Stimulated activated CD8-positive, alpha-beta memory T cell treated with anti-CD3 and anti-CD28 coated beads, Interleukin-2, amount 100 ng/mL, for 1 hour (primary cell): Measurements from ENCODE around the gene CNTNAP5.

Experiments used
- DNase-seq, 2 donors: peaks; one replicate each; pipeline ENCODE4 v3.0.0-alpha.2; 2020; ENCODE audit warnings: low read depth in 2 of 2

Gene CNTNAP5

DNA sequence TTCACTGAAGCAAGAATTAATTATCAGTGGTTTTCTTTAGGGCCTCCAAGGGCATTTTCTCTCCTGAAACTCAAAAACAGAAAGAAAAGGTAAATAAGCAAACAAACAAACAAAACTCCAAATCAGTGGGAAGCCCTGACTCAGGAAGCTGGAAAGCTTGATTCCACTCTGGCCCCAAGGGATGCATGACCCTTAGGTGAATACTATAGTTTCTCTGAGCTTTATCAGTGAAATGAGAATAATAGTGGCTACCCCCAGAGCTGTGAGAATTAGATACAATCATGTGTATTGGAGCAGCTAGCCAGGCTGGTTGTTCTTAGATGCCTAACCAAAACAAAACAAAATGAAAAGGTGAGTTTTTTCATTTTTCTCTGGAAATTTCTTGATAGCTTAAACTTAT is 585.1 kb downstream of the CNTNAP5 start:
- no peak for DNase-seq

DNA sequence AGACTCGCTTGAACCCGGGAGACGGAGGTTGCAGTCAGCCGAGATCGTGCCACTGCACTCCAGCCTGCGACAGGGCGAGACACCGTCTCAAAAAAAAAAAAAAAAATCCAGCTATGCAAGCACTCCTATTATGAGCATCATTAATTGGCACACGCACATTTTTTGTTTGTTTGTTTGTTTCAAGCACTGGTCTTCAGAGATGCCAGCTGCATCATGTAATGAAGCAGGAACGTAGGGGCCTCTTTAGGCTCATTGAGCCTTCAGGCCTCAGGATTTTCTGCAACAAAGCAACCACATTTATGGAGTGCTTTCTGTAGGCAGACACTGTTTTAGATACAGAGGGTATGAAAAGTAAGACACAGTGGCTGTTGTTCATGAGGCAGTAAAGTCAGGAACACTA is 585.8 kb downstream of the CNTNAP5 start:
- DNase-seq: no peak

DNA sequence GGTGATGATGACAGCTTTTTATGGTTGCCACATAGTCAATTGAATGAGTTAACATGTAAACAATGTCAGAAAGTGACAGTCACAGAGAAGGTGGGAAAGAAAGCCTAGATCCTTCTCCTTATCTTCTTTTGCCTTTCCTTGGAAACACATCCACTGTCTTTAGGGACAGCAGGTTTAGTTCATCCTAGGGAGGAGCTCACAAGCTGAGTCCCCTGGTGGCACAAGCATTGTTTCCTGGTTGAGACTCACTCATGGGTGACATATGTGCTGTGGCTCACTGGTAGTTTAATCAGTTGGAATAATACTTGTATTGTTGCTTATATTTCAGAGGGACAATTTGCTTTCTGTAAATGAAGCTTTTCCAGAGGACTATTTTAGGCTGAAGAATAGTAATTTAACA is 598.5 kb downstream of the CNTNAP5 start:
- DNase-seq: no peak

DNA sequence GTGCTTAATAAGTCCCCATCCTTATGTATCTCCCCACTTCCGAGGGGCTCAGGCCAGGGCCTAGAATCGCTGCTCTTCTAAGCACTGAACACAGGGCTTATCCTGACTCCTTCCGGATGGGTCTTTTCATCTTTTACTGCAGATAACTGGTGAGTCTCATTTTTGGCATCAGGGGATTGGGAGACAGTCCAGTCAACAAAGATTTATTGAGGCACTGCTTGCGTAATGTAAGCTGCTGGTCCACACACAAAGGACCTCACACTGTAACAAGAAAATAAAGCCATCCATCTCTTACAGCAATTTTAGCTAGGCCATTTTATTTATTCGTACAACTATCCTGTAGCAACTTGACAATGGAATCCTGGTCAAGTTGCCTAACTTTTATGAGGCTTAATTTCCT is 600.5 kb downstream of the CNTNAP5 start:
- no peak for DNase-seq

DNA sequence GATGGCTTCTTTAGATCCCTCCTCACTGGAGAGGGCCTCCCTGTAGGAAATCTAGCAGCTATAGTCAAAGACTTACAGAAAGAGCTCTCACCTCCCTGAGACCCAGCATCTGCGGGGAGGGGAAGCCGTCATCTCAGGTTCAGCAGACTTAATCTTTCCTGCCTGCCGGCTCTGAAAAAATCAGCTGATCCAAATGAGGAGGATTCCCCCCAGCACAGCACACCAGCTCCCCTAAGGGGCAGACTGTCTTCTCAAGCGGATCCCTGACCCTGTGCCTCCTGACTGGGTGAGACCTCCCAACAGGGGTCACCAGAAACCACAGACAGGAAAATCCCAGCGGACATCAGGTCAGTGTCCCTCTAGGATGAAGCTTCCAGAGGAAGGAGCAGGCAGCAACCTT is 601.9 kb downstream of the CNTNAP5 start:
- no peak for DNase-seq

DNA sequence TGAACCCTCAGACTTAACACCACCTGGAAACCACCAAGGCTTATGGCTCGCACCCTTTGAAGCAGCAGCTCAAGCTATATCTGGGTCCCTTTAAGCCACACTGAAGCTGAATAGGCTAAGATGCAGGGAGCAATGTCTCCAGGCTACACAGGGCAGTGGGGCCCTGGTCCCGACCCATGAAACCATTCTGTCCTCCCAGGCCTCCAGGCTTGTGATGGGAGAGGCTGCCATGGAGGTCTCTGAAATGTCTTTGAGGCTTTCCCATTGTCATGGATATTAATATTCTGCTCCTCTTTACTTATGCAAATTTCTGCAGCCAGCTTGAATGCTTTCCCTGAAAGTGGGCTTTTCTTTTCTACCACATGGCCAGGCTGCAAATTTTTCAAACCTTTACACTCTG is 608.7 kb downstream of the CNTNAP5 start:
- DNase-seq: no peak

DNA sequence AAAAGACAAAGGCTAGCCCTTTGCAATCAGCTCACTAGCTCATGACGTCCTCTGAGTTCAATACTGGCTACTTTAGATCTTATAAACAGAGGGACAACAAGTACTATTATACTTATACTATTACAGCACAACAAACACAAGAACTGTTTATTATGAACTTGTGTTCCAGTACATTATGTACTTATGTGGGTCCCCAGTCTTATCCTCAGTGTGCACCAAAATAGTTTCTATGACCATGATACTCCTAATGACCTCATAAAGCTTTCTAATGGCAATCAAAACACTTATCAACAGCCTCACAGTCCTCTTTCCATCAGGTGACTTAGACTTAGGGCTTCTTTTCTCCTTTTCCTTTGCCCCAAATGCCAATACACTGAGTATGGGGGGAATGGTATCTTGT is 614.4 kb downstream of the CNTNAP5 start:
- DNase-seq: no peak

DNA sequence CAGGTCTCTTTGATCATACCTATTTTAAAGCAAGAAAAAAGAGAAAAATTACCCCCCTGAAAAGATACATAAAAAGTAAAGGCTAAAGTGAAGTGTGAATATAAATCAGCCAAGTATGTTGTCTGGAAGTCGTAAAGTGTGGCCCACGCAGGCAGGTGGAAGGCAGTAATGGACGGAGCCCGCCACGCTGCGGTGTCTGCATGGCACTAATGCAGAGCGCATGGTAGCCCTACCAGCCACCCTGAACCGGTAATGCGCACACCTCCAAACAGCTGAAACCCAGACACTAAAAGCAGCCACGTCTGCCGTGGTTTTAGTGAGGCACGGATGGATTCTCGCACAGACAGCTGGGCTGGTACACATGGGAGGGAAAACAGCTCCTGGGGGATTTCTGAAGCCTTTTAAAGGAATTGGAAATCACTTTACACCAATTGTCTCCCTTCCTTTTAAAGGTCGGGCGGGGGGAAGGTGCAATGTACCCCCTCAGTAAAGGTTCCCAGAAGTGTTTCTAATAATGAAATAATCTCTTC is 615.2 kb downstream of the CNTNAP5 start:
- DNase-seq: no peak

DNA sequence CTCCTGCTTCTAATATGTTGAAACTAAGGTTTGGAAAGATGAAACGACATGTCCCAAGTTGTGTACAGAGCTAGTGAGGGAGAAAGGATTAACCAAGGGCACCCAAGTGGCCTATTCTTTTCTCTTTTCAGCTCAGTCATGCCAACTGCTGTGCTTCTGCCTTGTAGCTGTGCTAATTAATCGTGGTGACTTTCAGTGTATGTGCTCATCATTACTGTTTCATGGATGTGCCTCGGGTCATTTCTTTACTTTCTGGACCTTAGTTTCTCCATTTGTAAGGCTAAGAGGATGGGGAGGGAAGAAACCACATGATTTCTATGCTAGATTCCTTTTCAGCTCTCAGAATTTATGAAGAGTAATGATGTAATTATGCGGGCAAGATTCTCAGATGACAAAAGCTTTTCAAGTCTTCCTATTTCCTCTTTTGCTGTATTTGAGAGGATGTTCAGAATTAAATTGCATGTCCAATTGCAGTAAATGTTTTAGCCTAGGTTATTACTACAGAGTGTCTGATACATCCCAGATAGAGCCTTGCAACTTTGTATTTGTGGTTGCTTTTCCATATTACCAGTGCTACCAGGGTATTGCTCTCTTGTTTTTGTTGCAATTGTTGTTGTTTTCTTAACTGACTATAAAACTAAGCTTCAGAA is 621.2 kb downstream of the CNTNAP5 start:
- no peak for DNase-seq

DNA sequence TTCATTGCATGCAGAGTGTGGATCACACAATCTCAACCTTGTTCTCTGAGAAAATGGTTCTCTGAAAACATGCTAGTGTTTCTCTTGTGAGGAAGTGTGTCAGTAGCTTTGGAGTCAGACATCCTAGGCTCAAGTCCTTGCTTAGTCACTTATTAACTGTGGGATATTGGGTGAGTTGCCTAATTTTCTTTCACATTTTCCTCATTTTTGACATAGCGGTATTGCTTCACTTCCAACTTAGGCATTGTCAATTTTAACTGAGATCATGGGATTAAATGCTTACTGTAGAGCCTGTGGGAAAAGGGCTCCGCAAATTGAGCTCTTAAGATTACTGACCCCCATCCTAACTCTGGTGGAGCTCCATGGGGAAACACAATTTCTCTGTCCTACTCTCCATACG is 622.2 kb downstream of the CNTNAP5 start:
- no peak for DNase-seq

DNA sequence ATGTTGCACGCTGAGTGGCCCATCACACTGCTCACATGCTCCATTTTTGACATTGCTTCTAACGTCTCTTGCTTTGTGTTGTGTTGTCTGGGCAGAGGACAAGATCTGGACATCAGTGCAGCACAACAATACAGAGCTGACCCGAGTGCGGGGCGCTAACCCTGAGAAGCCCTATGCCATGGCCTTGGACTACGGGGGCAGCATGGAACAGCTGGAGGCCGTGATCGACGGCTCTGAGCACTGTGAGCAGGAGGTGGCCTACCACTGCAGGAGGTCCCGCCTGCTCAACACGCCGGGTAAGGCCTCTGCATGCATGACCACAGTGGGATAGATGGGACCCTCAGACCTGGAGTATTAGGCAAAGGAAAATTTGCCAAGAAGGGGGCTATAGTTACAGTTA is 622.6 kb downstream of the CNTNAP5 start:
- no peak for DNase-seq

DNA sequence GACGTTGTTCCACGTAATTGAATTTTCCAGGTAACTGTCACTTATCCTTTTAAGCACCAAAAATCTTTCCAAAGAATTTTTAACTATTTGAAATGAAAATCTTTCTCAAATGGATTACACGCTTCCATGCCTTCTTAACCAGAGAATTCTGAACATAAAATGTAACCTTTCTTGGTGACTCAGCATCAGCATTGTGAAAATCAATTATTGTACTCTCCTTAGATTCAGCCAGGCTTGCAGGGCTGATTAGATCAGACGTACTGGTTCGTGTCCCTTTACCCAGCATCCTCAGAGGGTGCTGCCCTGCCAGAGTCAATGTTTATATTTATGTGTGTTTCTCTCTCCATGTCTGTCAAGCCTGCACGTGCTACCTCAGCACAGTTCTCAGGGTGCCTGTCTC is 623.9 kb downstream of the CNTNAP5 start:
- no peak for DNase-seq

DNA sequence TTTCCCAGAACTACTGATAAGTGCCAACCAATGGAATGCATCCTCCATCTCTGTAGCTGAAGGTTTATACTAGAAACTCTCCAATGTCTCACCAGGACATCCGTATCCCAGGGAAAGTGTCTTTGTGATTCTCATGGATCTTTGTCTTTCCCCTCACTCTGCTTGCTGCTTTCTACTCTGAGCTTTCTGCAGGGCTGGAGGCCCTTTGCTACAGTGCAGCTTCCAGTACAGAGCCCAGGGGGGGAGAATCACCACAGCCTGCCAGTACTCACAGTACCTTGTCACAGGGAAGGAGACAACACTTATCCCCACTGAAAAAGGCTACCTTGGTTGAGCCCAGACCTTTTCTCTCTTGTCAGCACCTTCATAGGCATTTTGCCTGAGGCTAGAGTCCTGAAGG is 627.0 kb downstream of the CNTNAP5 start:
- no peak for DNase-seq

DNA sequence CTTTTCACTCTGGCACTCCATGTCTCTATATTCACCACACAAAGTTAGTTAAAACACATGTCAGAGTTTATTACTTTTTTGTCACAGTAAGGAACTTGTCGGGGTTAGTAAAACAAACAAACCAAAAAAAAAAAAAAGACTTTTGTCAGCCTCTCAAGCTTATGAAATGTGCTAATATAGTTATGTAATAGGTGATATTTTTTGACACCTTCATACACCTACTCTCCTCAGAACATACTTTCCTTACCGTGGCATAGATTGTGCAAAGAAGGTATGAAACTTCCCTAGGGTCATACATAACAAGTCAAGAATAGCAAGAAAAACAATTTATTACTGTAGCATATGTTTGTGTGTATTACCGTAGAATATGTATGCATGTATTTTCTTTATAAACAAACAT is 633.3 kb downstream of the CNTNAP5 start:
- DNase-seq: no peak

DNA sequence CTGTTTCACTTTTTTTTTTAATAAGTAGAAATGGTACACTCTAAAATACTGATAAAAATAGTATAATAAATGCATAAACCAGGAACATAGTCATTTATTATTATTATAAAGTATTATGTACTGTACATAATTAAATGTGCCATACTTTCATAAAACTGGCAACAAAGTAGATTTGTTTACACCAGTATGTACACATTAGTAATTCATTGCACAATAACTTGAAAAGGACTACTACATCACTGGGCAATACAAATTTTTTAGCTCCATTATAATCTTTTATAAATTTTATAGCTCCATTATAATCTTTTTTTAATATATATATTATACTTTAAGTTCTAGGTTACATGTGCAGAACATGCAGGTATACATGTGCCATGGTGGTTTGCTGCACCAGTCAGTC is 636.5 kb downstream of the CNTNAP5 start:
- DNase-seq: no peak

DNA sequence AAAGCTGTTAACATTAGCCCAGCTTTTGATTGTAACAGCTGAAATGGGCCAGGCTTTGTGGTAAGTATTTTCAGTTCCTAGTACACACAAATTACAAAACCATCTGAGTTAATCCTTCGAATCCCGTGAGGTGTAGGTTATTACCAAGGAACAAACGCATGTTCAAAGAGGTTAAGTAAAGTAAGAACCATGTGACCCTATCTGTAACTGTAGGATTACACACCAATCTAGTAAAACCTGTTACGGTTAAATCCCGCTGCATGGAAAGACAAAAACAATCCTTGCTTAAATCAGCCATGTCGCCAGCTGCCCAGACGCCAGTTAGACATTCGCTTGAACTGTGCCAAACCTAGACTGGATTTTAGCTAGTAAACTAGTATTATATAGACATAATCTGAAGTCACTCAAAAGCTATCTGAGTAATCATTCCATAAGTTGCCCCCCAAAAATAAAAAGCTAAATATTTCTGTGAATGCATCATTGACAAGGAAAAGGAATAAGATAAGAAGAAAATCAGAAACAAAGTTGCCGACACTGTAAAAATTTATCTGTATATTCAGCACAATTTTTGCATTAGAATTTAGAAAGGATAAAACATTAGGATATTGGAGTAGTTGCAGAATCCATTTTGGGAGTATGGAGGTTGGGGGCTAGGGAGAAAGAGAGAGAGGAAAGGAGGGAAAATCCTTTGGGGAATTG is 638.0 kb downstream of the CNTNAP5 start:
- no peak for DNase-seq

DNA sequence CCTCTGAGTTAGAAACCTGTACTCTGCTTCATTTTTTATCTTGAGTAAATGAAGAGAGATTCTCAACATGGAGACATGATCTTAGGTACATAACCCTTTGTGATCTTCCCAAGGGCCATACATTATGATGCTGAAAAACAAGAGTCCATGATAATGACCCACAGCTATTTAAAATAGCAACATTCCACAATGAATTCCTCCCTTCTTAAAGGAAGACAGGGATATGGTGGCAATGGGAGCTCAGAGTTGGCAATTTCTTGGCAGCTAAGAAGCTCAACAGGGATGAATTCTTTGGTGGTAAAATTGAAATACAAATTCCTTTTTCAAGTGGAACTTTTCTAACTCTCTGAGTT is 638.5 kb downstream of the CNTNAP5 start:
- no peak for DNase-seq

DNA sequence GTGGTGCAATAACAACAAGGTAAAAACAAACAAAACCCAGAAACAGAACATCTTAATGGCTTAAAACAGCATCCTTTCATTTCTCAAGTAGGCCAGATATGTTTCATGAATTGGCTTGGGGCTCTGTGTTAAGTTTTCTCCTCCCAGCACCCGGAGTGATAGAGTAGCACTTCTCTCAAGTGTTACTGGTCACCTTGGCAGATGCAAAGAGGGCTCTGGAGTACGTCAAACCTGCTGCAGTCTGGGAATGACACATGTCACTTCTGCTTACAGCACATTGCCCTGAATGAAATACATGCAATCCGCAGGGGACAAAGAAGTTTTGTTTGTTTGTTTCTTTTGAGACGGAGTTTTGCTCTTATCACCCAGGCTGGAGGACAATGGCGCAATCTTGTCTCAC is 639.3 kb downstream of the CNTNAP5 start:
- DNase-seq: no peak

DNA sequence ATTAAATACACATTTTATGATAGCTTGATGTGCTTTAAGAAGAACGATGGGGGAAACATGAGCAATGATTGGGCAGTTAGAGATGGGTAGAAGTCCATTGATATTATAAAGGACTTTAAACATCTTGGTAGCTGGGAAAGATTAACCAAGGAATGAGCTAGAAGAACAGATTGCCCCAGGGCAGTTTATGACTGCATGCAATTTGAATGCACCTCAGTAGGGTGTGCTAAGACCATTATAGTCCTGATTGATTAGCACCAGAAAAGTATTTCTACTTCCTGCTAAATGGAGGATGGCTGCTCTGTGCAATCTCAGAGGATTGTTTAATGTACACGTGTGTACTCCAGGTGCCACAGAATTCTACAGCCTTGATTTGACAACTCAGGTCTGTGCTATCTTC is 641.9 kb downstream of the CNTNAP5 start:
- no peak for DNase-seq

DNA sequence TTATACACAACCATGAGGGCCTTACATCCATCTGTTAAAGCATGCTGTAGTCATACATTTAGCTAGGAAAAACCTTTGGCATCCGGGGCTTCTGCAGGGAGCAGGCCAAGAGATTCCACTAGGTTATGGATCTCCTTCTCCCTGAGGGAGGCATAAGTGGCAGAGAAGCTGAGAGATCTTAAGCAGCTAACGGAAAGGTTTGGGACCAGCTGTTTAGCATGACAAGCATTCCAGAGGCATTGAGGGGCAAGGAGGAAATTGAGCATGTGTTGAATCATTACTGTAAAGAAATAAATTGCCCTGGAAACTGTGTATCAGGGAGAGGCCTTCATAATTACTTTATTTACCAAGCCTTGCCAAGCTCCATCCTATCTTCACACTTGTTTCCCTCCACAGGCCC is 643.1 kb downstream of the CNTNAP5 start:
- no peak for DNase-seq

DNA sequence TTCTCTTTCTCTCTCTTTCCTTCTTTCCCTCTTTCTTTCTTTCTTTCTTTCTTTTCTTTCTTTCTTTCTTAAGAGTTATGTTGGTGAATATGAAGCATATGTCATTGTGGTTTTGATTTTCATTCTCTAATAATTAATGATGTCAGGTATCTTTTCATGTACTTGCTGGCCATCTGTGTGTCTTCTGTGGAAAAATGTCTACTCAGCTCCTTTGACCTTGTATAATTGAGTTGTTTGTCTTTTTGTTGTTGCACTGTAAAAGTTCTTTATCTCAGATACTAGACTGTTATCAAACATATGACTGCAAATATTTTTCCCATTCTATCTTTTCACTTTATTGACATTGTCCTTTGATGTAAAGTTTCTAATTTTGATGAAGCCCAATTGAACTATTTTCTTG is 645.1 kb downstream of the CNTNAP5 start:
- no peak for DNase-seq

DNA sequence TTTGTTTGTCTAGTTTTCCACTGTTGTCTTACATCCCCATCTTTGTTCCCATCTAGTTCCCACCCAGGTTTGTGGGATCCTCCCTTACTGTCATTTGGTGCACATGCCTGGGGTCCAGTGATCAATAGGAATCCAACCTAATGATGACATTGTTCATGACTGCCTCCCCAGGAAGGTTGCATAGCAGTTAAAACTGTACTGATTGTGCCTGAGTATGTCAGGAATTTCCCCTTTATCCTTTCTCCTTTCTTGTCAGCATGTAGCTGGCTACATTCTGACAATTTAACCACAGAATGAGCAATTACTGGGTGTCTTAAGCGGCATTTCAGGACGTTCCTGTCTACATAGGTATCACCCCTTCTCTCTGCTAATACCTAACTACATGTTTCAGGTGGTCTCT is 653.0 kb downstream of the CNTNAP5 start:
- DNase-seq: no peak

DNA sequence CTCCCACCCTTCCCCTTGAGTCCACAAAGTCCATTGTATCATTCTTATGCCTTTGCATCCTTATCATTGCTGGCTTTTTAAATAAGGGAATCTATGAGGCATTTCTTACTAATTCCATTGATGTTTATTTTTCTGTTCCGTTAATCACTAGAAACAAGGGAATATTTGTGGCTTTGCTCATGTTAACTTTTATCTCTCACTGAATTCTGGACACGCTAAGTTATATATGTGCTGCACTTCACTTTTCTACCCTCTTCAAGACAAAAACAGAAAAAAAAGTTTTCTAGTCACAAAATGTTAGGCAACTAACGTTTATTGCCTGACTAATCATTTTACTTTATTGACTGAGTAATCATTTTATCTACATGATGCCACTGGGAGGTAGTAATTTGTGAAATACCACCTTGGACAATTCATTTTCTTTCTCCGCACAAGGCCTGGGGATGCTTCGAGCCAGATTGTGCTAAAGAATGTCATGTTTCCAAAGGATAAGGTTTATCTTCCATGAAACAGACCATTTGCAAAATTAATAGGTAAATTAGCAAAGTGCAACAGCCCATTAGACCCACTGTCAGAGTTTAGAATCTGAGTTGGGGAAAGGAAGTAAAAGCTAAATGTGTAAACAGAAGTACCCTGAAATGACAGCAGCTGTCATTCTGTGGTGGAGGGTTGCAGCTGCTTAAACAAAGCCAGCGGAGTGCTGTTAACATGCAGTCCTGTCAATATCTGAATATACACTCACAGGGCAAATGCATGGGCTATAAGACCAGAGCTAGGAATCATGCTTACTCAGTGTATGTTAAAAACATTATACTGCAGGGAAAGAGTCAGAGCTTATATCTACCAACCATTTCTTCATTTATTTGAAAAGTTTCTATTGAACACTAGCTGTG is 658.7 kb downstream of the CNTNAP5 start:
- no peak for DNase-seq
